Fibroblast of lung (primary cell): ENCODE results near the gene OSBP2.

ENCODE experiments used
- EZH2 ChIP-seq: IDR thresholded peaks from 2 replicates; pipeline ENCODE4 v1.5.1; 2012; ENCODE audit warnings: low read length, control low read depth, mild to moderate bottlenecking; ENCODE audit errors: missing control alignments
- TF ChIP-seq, protein P1 (sequence below), 2 donors: IDR thresholded peaks in 1 of 2; conservative IDR thresholded peaks in 1 of 2; 1 replicate in 1 of 2; 2 replicates in 1 of 2; pipeline ENCODE4 v1.5.1; 2011 to 2012; ENCODE audit warnings: low read length in 2 of 2, control low read depth in 1 of 2, inconsistent platforms in 1 of 2, low read depth in 1 of 2, mild to moderate bottlenecking in 1 of 2

DNA sequence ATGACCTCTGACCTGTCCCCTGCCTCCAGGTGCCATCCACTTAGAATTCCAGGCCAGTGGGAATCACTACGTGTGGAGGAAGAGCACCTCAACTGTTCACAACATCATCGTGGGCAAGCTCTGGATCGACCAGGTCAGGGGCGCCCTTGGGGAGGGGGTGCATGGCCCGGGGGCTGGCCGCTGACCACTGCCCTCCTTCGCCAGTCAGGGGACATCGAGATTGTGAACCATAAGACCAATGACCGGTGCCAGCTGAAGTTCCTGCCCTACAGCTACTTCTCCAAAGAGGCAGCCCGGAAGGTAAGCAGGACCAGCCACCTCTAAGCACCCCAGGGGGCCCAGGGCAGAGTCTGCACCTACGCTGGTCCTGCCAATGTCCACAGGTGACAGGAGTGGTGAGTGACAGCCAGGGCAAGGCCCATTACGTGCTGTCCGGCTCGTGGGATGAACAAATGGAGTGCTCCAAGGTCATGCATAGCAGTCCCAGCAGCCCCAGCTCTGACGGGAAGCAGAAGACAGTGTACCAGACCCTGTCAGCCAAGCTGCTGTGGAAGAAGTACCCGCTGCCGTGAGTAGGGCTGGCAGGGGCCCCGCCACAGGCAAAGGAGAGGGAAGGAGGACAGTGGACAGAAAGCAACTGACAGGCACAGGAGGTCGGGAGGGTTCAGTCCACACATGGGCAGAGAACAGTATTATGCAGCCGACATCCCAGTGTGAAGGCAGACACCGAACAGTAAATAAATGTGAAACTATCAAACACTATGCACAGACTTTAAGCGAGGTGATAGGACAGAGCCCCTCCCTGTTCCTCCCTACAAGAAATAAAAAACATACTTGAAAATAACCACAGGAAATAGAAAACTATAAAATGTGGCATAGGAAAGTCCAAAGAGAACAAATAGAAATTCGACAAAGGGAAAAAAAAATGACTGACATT, 199.0 kb downstream of the OSBP2 start:
- TF ChIP-seq, protein P1, sequence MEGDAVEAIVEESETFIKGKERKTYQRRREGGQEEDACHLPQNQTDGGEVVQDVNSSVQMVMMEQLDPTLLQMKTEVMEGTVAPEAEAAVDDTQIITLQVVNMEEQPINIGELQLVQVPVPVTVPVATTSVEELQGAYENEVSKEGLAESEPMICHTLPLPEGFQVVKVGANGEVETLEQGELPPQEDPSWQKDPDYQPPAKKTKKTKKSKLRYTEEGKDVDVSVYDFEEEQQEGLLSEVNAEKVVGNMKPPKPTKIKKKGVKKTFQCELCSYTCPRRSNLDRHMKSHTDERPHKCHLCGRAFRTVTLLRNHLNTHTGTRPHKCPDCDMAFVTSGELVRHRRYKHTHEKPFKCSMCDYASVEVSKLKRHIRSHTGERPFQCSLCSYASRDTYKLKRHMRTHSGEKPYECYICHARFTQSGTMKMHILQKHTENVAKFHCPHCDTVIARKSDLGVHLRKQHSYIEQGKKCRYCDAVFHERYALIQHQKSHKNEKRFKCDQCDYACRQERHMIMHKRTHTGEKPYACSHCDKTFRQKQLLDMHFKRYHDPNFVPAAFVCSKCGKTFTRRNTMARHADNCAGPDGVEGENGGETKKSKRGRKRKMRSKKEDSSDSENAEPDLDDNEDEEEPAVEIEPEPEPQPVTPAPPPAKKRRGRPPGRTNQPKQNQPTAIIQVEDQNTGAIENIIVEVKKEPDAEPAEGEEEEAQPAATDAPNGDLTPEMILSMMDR (conservative IDR thresholded peaks at IDR 0.05 in 1 of 2, IDR thresholded peaks at IDR 0.05 in 1 of 2; ENCODE audit: low read depth in 1 of 2, low read length in 2 of 2): no peak
- no peak for TF ChIP-seq EZH2
